ENCODE measurements around the gene CCSER1.
"Not testable (repeated sequence)": the region's sequence is repeated elsewhere in the genome, so short reads cannot be mapped to it uniquely, and the experiment has no call there.

CCSER1 gene

GRCh38 chr4:90474484-90474883 is 347.3 kb downstream of the CCSER1 start:
- TF ChIP-seq CTCF (IDR thresholded peaks at IDR 0.05; ENCODE audit: low read depth, low read length) = no peak
- no peaks in the 10 kb centered on the region for H3K27me3 ChIP-seq
- H3K36me3 ChIP-seq = no peaks in the 10 kb centered on the region
- no peak for DNase-seq
- H3K4me1 ChIP-seq = no peaks in the 10 kb centered on the region
- no peaks in the 10 kb centered on the region for H3K9me3 ChIP-seq
- no peak overlapping the region for H3K4me3 ChIP-seq (ENCODE audit: low read depth, low read length)

- no peak for TF ChIP-seq CTCF (IDR thresholded peaks at IDR 0.05; ENCODE audit: low read depth, low read length)
- no peaks in the 10 kb centered on the region for H3K9me3 ChIP-seq
Measured at GRCh38 chr4:90476019-90476418, 348.8 kb downstream of the CCSER1 start.

GRCh38 chr4:90476586-90476985 is 349.4 kb downstream of the CCSER1 start:
- no peak for TF ChIP-seq CTCF (IDR thresholded peaks at IDR 0.05; ENCODE audit: low read depth, low read length)
- H3K4me1 ChIP-seq = no peaks in the 10 kb centered on the region
- no peaks in the 10 kb centered on the region for H3K27me3 ChIP-seq
- no peaks in the 10 kb centered on the region for H3K36me3 ChIP-seq
- H3K4me3 ChIP-seq (ENCODE audit: low read depth, low read length) = no peak overlapping the region
- H3K9me3 ChIP-seq = no peaks in the 10 kb centered on the region
- DNase-seq = no peak

More at GRCh38 chr4:90476019-90476418, 348.8 kb downstream of the CCSER1 start:
- Histone ChIP-seq H3K27me3 (no peaks in the 10 kb centered on the region), H3K4me3 (ENCODE audit: low read depth, low read length) (no peak overlapping the region), H3K4me1 (no peaks in the 10 kb centered on the region), H3K36me3 (no peaks in the 10 kb centered on the region)
- no peak for DNase-seq

- not testable (repeated sequence) for H3K4me1 ChIP-seq; DNase-seq; H3K4me3 ChIP-seq (ENCODE audit: low read depth, low read length); H3K36me3 ChIP-seq; H3K9me3 ChIP-seq; H3K27me3 ChIP-seq
Measured at GRCh38 chr4:90484894-90485293, 357.7 kb downstream of the CCSER1 start.

- Histone ChIP-seq H3K4me3 (ENCODE audit: low read depth, low read length) (no peak overlapping the region), H3K36me3 (no peaks in the 10 kb centered on the region), H3K27me3 (no peaks in the 10 kb centered on the region), H3K4me1 (no peaks in the 10 kb centered on the region), H3K9me3 (no peaks in the 10 kb centered on the region)
- no peak for DNase-seq
- no peak for TF ChIP-seq CTCF (IDR thresholded peaks at IDR 0.05; ENCODE audit: low read depth, low read length)
Measured at GRCh38 chr4:90486346-90486745, 359.2 kb downstream of the CCSER1 start.

- Histone ChIP-seq H3K4me1 (no peaks in the 10 kb centered on the region), H3K4me3 (ENCODE audit: low read depth, low read length) (no peak overlapping the region), H3K27me3 (no peaks in the 10 kb centered on the region), H3K36me3 (no peaks in the 10 kb centered on the region), H3K9me3 (no peaks in the 10 kb centered on the region)
- DNase-seq = no peak
- TF ChIP-seq CTCF (IDR thresholded peaks at IDR 0.05; ENCODE audit: low read depth, low read length) = no peak
Measured at GRCh38 chr4:90495211-90495610, 368.0 kb downstream of the CCSER1 start.

GRCh38 chr4:90495936-90496335 is 368.7 kb downstream of the CCSER1 start:
- Histone ChIP-seq H3K4me1 (no peaks in the 10 kb centered on the region), H3K4me3 (ENCODE audit: low read depth, low read length) (no peak overlapping the region), H3K27me3 (no peaks in the 10 kb centered on the region), H3K9me3 (no peaks in the 10 kb centered on the region), H3K36me3 (no peaks in the 10 kb centered on the region)
- DNase-seq = no peak
- no peak for TF ChIP-seq CTCF (IDR thresholded peaks at IDR 0.05; ENCODE audit: low read depth, low read length)

All from BE2C (cell line).